ENCODE data around the gene EIF3F. TPM values are rescaled to one million over a fixed set of nuclear protein-coding genes. Genes with fewer than 3 reads are reported as not detected.

Gene EIF3F
- total and polyA plus RNA-seq, 9 of the 15 experiments (the other 6 are each of a cell fraction or from before 2014, with no cell fraction given) = 50.1 to 259 (median 135) TPM

DNA sequence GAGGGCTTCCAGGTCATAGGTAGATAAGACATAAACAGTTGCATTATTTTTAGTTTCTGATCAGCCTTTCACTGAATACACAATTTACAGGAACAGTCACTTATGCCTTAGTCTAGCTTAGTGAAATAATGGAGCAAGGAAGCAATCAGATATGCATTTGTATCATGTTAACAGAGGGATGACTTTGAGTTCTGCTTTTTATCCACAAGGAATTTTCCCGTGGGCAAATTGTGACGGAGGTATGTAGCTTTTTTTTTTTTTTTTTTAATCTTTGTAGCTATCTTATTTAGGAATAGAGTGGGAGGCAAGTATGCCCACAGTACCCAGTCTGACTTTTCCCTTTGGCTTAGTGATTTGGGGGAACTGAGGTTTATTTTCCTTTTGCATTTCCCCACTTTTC lies 18.5 kb upstream of the EIF3F start:
- intact Hi-C loops (cut with micrococcal nuclease) (no loop called here), in situ Hi-C loops (cut with MboI) (no loop called here)
- Histone ChIP-seq H2AFZ (ENCODE audit: low read depth, low read length) (no peak overlapping the region), H3K36me3 (ENCODE audit: control insufficient read depth, insufficient read depth, low read length) (no peaks in the 10 kb centered on the region), H3K79me2 (ENCODE audit: control insufficient read depth, insufficient read depth, low read length) (no peaks in the 10 kb centered on the region), H3K9me1 (ENCODE audit: control insufficient read depth, insufficient read depth, low read length) (no peaks in the 10 kb centered on the region), H3K9me3 (replicated peaks; ENCODE audit: control insufficient read depth, insufficient read depth, low read depth, low read length) (no peaks in the 10 kb centered on the region), H3K4me2 (ENCODE audit: insufficient read depth, low read length) (no peak overlapping the region), H3K9ac (ENCODE audit: insufficient read depth in 1 of 2, low read depth in 2 of 2, low read length in 2 of 2) (no peak overlapping the region), H4K20me1 (replicated peaks; ENCODE audit: control insufficient read depth, insufficient read depth, low read length) (no peaks in the 10 kb centered on the region), H3K27ac (ENCODE audit: extremely low read depth, low read depth, low read length) (no peak overlapping the region), H3K27me3 (ENCODE audit: control insufficient read depth in 2 of 2, insufficient read depth in 2 of 2, low read length in 2 of 2) (no peaks in the 10 kb centered on the region), H3K4me3 (no peak overlapping the region), H3K4me1 (replicated peaks in 1 of 2; ENCODE audit: control insufficient read depth in 2 of 2, insufficient read depth in 2 of 2, low read length in 2 of 2) (no peaks in the 10 kb centered on the region)
- no TSS peak for BruUV-seq (replicated peaks)
- CTCF ChIA-PET (ENCODE audit: low intra/inter-chr PET ratio) = no interaction called here
- no peak for ATAC-seq
- DNase-seq (ENCODE audit: extremely low read depth in 1 of 4, low spot score in 3 of 4) = no peak
- no peak for FAIRE-seq
- 5% methylated on average over 2 of the region's 2 CpGs for WGBS (ENCODE audit: insufficient coverage, low coverage, missing lambda C conversion rate)
- POLR2A ChIA-PET = no interaction called here
- TF ChIP-seq, protein P1, sequence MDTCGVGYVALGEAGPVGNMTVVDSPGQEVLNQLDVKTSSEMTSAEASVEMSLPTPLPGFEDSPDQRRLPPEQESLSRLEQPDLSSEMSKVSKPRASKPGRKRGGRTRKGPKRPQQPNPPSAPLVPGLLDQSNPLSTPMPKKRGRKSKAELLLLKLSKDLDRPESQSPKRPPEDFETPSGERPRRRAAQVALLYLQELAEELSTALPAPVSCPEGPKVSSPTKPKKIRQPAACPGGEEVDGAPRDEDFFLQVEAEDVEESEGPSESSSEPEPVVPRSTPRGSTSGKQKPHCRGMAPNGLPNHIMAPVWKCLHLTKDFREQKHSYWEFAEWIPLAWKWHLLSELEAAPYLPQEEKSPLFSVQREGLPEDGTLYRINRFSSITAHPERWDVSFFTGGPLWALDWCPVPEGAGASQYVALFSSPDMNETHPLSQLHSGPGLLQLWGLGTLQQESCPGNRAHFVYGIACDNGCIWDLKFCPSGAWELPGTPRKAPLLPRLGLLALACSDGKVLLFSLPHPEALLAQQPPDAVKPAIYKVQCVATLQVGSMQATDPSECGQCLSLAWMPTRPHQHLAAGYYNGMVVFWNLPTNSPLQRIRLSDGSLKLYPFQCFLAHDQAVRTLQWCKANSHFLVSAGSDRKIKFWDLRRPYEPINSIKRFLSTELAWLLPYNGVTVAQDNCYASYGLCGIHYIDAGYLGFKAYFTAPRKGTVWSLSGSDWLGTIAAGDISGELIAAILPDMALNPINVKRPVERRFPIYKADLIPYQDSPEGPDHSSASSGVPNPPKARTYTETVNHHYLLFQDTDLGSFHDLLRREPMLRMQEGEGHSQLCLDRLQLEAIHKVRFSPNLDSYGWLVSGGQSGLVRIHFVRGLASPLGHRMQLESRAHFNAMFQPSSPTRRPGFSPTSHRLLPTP (IDR thresholded peaks at IDR 0.05; ENCODE audit: borderline replicate concordance, extremely low read depth, insufficient read length) = no peak
- TF ChIP-seq FIP1L1 (IDR thresholded peaks at IDR 0.05; ENCODE audit: low read depth, low read length, poor library complexity, severe bottlenecking) (no peak), DNMT1 (IDR thresholded peaks at IDR 0.05) (no peak), ZNF124 (CRISPR knock-in tag; IDR thresholded peaks at IDR 0.05) (no peak), TEAD1 (CRISPR knock-in tag; IDR thresholded peaks at IDR 0.05) (no peak), TRIM28 (IDR thresholded peaks at IDR 0.05) (no peak)
- TF ChIP-seq, protein P2, sequence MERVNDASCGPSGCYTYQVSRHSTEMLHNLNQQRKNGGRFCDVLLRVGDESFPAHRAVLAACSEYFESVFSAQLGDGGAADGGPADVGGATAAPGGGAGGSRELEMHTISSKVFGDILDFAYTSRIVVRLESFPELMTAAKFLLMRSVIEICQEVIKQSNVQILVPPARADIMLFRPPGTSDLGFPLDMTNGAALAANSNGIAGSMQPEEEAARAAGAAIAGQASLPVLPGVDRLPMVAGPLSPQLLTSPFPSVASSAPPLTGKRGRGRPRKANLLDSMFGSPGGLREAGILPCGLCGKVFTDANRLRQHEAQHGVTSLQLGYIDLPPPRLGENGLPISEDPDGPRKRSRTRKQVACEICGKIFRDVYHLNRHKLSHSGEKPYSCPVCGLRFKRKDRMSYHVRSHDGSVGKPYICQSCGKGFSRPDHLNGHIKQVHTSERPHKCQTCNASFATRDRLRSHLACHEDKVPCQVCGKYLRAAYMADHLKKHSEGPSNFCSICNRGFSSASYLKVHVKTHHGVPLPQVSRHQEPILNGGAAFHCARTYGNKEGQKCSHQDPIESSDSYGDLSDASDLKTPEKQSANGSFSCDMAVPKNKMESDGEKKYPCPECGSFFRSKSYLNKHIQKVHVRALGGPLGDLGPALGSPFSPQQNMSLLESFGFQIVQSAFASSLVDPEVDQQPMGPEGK (CRISPR knock-in tag; IDR thresholded peaks at IDR 0.05; ENCODE audit: borderline replicate concordance) = no peak
- TF ChIP-seq, protein P3, sequence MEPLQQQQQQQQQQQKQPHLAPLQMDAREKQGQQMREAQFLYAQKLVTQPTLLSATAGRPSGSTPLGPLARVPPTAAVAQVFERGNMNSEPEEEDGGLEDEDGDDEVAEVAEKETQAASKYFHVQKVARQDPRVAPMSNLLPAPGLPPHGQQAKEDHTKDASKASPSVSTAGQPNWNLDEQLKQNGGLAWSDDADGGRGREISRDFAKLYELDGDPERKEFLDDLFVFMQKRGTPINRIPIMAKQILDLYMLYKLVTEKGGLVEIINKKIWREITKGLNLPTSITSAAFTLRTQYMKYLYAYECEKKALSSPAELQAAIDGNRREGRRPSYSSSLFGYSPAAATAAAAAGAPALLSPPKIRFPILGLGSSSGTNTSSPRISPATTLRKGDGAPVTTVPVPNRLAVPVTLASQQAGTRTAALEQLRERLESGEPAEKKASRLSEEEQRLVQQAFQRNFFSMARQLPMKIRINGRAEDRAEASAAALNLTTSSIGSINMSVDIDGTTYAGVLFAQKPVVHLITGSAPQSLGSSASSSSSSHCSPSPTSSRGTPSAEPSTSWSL (CRISPR knock-in tag; IDR thresholded peaks at IDR 0.05; ENCODE audit: borderline replicate concordance) = no peak
- TF ChIP-seq, protein P4, sequence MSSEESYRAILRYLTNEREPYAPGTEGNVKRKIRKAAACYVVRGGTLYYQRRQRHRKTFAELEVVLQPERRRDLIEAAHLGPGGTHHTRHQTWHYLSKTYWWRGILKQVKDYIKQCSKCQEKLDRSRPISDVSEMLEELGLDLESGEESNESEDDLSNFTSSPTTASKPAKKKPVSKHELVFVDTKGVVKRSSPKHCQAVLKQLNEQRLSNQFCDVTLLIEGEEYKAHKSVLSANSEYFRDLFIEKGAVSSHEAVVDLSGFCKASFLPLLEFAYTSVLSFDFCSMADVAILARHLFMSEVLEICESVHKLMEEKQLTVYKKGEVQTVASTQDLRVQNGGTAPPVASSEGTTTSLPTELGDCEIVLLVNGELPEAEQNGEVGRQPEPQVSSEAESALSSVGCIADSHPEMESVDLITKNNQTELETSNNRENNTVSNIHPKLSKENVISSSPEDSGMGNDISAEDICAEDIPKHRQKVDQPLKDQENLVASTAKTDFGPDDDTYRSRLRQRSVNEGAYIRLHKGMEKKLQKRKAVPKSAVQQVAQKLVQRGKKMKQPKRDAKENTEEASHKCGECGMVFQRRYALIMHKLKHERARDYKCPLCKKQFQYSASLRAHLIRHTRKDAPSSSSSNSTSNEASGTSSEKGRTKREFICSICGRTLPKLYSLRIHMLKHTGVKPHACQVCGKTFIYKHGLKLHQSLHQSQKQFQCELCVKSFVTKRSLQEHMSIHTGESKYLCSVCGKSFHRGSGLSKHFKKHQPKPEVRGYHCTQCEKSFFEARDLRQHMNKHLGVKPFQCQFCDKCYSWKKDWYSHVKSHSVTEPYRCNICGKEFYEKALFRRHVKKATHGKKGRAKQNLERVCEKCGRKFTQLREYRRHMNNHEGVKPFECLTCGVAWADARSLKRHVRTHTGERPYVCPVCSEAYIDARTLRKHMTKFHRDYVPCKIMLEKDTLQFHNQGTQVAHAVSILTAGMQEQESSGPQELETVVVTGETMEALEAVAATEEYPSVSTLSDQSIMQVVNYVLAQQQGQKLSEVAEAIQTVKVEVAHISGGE (CRISPR knock-in tag; IDR thresholded peaks at IDR 0.05) = no peak
- TF ChIP-seq, protein P5, sequence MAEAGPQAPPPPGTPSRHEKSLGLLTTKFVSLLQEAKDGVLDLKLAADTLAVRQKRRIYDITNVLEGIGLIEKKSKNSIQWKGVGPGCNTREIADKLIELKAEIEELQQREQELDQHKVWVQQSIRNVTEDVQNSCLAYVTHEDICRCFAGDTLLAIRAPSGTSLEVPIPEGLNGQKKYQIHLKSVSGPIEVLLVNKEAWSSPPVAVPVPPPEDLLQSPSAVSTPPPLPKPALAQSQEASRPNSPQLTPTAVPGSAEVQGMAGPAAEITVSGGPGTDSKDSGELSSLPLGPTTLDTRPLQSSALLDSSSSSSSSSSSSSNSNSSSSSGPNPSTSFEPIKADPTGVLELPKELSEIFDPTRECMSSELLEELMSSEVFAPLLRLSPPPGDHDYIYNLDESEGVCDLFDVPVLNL (CRISPR knock-in tag; IDR thresholded peaks at IDR 0.05; ENCODE audit: low read depth) = no peak

Data from K562 (cell line).